GM18508 (cell line): Measurements from ENCODE around the gene VCL.
"Not testable (repeated sequence)": the region's sequence is repeated elsewhere in the genome, so short reads cannot be mapped to it uniquely, and the experiment has no call there.

Source experiments
- ATAC-seq: cut with Tn5 transposase; IDR thresholded peaks from one replicate; pipeline ENCODE4 v1.9.1; 2021; ENCODE audit warnings: moderate number of reproducible peaks; ENCODE audit not compliant: insufficient read depth, unreplicated experiment

Gene VCL

DNA sequence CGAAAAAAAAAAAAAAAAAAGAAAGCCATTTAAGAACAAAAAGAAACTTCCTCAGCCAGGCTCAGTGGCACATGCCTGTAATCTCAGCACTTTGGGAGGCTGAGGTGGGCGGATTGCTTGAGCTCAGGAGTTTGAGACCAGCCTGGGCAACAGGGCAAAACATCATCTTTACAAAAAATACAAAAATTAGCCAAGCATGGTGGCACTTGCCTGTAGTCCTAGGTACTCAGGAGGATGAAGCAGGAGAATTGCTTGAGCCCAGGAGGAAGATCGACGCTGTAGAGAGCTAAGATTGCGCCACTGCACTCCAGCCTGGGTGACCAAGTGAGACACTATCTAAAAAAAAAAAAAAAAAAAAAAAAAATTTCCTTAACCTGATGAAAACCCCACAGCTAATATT lies 140.7 kb downstream of the VCL start:
- ATAC-seq, result not testable (repeated sequence)

DNA sequence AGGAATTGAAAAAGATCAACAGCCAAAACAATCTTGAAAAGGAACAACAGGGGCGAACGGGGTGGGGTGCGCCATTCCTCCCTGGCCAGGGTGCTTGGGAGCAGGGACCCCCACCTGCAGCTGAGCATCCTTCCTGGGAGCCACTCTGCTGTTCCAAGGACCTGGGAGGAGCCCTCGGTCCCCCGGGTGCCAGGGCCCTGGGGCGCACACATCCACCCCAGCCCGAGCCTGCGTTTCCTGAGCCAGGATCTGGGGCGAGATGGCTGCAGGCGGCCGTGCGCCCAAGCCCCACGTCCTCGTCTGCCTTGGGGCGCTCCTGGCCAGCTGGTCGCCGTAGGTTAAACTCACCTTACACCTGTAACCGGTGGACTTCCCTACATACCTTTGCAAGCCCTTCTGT lies 142.1 kb downstream of the VCL start:
- ATAC-seq, result no peak

DNA sequence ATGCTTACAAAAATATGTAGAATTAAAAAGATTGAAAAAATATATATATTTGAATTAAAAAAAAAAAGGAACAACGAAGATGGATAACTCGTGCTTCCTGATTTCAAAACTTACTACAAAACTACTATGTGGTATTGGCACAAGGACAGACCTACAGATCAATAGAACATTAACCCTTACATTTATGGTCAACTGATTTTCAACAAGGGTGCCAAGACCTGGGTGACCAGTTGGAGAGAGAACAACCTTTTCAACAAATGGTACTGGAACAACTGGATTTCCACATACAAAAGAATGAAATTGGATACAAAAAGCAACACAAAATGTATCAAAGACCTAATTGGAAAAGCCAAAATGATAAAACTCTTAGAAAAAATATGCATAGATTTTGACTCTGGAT lies 142.6 kb downstream of the VCL start:
- ATAC-seq, result no peak

DNA sequence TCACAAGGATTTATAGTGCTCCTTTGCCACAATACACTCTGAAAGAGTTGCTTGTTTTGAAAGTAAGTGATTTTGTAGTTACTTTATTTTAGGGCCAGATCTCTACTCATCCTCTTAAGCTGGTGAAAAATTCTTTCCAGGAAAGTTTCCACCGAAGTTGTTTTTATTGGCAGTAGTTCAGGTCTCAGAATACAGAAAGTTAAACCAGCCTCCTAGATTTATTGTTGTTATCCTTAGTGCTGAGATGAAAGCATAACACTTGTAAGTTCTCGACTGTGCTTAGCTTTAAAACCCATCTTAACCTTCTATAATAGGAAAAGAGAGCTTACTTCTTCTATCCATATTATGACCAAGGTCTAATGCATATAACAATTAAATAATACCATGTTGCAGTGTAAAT lies 147.2 kb downstream of the VCL start:
- ATAC-seq, result no peak

DNA sequence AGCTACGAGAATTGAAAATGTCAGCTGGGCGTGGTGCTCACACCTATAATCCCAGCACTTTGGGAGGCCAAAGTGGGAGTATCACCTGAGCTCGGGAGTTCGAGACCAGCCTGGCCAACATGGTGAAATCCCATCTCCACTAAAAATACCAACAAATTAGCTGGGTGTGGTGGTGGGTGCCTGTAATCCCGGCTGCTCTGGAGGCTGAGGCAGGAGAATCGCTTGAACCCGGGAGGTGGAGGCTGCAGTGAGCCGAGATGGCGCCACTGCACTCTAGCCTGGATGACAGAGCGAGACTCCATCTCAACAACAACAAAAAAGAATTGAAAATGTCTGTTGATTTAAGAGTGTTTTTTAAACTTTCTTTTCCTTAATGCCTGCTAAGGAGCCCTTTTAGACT lies 149.1 kb downstream of the VCL start:
- not testable (repeated sequence) for ATAC-seq

DNA sequence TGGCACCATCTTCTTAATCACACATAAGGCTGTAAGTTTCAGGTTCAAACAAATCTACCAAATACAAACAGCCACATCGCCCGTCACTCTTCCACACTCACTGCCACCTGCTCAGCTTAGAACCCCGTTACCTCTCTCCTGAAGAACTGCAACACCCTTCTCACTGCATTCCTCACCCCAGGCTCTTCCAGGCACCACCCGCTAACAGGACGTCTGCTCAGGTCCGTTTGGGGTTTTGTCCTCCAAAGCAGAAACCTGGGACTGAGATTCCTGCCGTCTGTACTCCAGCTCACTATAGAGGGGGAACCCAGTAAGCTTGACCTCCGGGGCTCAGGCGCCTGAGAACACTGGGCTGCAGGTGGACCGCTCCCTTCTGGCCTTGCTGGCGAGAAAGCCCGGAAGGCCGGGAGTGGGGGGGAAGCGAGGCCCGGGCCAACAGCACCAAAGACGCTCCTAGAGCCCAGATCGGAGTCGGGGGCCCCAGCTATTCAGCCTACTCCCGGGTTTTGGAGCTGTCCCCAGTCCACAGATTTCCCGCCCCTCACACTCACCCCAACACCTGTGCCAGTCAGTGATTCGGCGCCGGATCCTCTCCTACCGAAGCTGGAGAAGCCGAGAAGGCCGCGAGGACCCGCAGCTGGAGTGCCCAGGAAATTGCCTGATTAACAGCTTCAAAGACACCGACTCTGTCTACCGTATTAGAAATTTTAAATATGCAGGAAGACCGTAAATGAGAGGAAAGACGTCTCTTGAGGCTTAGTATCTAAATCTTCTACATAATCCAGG lies 152.5 kb downstream of the VCL start, which contains the start of gene AP3M1:
TSS of gene AP3M1 (minus strand) at position 625 of the 786 bp plus-strand sequence. CDS start 12,449 bp downstream, outside the sequence.
- no peak for ATAC-seq

DNA sequence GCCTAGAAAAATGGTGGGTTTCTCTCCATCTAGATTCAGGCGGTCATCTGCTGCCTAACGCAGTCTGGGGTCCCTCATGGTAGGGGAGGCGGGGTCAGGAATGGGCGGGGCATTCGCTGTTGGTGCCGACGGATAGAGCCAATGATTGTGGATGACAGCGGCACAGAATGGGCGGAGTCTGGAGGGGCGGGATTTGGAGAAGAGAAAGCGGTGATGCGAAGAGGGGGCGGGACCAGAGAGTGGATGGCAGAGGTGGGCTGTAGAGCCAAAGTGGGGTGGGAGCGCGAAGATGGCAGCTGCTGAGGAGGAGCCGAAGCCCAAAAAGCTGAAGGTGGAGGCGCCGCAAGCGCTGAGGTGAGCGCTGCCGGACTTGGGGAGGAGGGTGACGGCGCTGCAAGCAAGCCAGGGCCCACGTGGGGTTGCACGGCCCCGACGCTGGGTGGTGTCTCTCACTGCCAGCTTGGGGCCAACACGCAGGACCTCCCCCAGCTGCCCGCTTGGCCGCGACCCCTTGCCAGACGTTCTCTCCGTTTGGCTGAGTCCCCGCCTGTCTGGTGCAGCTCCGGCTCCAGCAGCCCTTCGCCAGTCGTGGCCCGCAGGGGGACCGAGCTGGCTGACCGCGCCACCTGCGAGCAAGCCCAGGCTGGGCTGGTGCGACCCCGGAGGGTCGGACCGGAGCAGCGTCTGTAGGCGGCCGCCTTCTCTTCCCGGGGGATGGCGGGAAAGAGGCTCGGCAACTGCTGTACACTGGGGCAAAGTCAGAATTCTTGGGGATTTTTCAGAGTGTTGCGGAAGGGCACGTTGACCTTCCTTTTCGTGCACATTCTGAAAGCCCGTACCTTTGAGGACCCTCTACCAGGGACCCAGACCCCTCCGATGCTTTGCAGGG lies 153.3 kb downstream of the VCL start, which contains the start of gene ADK:
TSS of gene ADK (plus strand) at position 232 of the 889 bp plus-strand sequence. CDS start at position 290, 58 bp downstream.
- peak; percentile 47 for ATAC-seq

DNA sequence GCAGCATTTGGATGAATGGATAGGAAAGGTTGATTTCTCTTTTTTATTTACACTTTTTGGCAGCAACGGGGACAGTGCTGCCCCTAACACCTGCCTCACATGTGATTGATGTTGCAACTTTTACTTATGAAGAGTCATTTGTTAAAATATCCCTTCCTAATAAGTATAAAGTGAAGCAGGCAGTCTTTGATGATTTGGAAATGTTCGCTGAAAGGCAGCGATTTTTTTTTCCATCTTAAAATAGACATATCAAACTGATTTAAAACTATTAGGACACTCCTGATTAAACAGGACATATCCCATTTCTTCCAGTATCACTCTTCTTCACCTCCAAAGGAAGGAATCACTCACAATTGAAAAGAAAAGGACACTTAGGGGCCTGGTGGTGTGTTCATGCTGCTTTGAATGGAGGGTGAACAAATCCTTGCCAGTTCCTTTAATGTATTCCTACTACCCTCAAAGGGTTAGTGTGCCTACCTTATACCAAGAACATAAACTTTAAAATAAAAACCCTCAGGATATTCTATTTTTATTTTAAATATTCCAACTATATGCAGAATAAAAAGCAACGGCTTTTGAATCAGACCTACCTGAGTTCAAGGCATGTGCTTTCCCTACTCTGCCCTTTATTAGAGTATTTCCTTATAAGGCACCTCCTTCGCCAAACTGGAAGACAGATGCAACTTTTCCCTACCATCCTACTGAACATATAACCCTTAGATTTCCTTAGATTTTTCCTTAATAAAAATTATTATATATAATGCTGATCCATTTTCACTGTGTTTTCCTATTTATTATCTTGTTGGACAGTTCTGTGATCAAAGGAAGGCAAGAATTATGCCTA lies 154.2 kb downstream of the VCL start:
- no peak for ATAC-seq

DNA sequence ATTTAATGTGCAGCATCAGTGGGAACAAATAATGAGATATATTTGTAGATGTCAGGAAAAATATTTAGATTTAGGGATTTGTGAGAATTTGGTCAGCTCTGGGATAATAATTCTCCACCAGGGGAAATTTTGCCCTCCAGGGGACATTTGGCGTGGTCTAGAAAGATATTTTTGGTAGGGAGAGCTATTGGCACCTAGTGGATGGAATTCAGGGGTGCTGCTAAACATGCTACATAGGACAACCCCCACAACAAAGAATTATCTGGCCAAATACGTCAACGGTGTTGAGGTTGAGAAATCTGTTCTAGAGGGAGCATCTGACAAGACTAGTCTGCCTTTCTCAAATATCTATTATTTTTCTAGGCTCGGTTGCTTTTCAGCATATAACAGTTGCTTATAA lies 155.2 kb downstream of the VCL start:
- no peak for ATAC-seq

DNA sequence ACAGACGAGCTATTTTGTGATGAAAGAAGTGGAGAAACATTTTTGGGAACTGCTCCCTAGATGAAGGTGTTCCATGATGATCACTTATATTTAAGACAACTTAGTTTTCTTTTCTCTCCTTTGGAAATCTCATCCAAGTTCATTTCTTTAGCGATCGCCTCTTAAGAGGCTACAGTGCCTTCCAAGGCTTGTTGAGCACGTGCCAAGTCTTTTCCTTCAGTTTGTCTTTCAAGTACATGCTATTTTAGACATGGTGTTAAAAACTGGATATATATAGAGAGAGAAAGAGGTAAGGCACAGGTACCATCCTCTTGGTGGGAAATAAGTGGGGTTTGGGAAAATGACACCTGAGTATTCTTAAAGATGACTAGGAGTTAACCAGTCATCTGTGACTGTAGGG lies 155.8 kb downstream of the VCL start:
- no peak for ATAC-seq

DNA sequence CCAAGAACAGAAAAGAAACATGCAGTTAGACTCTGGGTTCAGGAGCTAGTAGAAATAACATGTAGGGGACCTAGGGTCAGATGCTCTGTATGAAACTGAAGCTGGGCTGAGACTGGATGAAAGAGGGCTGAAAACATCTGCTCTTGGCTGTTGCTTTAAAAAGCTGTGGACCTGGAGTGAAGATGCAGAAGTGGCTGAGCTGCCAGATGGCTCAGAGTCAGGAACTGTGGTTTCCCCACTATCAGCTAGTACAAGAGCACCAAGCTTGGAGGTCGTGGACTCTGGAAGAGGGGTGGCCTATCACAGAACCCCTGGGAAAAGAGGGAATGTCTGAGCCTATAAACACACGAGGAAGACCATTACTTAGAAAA lies 159.0 kb downstream of the VCL start:
- ATAC-seq, result no peak

DNA sequence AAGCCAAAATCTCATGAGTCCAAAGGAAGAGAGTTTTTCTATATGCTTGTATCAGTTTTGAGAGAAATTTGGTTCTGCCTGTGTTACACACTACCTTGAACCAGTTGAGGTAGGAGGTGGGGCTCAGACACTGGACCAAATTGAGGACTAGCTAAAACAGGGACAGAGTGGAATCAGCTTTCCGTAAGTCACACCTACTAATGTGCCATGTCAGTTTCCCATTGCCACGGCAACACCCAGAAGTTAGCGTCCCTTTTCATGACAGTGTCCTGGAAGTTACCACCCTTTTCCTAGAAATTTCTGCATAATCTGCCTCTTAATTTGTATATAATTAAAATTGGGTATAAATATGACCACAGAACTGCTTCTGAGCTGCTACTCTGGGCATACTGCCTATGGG lies 162.1 kb downstream of the VCL start:
- ATAC-seq, result no peak

DNA sequence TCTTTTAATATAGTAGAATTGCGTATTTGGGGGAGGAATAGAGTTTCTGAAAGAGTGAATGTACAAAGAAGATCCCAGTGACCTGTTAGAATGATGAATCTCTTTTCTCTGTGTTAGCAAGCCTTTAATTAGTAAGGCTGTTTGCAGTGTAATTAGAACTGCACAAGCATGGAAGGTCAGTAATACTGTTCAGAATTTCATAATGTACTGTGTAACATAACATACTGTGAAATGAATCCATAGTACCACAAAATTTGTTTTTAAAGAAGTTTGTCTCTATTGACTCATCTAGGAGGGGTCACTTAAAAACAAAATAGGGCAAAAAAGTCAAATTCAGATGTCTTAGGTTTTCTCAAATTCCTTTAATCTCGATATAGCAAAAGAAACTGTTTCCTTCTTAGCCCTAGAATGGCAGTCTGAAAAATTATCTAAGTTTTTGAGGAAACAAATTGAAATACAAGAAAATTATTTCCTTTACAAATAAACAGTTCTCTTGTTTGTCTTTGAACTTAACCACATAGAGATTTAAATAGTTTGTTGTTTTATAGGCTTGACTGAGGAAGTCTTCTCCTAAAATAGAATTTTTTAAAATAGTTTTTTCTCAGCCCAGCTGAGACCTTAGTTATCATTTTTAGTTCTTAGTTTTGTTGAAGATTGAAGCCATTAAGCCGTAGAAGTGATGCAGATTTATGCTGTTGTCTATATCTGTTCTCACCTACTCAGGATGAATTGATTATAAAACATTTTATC lies 165.6 kb downstream of the VCL start:
- no peak for ATAC-seq

DNA sequence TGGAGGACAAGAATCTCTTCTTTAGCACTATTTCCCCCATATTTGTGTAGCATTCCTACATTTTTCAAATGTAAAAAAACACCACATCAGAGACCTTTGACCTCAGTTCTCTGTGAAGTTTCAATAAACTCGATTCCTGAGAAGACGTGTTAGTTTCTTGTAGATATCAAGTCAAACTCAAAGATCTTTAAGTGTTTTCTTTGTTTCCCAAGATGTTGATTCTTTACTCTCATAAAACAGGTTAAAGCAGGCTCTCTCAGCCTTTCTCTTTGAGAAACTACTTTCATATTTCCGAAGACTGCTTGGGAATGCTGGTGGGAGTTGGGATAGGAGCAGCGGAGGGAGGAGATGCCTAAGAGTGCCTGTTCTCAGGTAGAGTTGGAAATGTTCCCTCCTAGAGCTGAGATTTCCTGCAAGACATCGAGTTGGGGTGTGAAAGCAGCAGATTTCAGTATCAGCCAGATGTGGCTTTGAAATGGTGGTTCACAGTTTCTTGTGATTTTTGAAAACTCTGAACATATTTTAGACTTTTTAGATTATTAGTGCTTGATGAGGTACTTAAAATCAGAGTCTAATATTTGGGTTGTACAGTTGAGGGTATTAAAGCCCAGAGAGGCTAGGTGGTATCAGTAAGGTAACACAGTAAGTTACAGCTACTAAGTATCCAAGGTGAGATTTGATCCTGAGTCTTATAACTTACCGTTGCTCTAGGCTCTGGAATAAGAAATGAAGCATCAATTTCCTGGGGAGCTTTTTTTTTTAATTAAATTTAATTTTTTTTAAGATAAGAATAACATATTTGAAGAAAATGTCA lies 167.0 kb downstream of the VCL start:
- ATAC-seq, result no peak

DNA sequence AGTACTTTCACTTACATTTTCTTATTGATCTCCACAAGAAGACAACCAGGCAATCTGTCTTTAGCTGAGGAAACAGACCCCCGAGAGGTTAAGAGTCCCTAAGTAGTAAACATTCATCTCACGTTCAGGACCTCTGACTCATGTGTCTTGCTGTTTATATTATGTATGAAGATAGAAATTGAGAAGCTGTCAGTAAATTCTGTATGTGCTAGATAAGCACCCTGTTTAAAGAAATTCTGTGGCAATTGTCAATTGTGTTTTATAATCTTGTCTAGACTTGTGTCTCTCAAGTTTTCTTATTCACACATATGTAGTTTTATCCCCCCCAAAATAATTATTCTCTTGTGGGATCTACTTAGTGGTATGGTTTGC lies 167.6 kb downstream of the VCL start:
- ATAC-seq, result no peak

DNA sequence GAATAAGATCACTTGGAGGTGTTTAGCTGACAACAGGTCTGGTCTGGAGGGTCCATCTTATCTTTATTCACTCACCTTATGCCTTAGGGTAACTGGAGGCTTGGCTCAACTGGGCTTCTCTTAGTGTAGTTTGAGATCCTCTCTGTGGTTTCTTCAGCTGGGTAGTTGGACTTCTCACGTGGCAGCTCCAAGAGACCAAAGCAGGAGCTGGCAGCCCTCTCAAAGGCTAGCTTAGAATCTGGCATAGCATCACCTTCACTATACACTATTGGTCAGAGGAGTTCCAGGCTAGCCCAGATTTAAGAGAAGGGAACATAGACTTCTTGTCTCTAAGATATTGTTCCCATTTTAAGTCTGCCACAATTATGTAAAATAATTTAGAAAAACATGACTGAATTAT lies 169.5 kb downstream of the VCL start:
- ATAC-seq, result no peak
